ENCODE results near the gene PTPRJ. TPM values are rescaled to one million over a fixed set of nuclear protein-coding genes. Genes with fewer than 3 reads are reported as not detected.
A peak's percentile ranks its signal among the peaks of the same experiment; 100 is the strongest.

The PTPRJ gene
- total and polyA plus RNA-seq, 4 donors = 4.1 to 24.7 (median 14.6) TPM

DNA sequence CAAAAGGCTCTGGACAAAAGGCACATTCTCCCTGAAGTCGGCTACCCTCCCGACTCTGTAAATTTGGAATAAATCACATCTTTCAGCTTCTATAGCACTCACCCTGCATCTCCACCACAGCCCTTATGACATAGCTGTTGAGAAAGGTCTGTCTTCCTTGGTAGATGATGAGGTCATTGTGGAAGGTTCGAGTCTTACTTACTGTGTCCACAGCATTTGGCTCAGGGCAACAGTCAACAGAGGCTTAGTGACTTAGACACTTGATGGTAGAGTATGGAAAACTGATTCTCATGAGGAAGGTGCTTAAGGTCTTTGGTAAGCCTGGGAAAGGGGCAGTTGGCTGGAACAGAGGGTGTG is 45.6 kb downstream of the PTPRJ start:
- Histone ChIP-seq H3K9me3 (ENCODE audit: control insufficient read depth in 4 of 4, low read length in 3 of 4) (no peaks in the 10 kb centered on the region), H3K27me3 (ENCODE audit: control insufficient read depth in 4 of 4, insufficient read depth in 4 of 4, low read length in 3 of 4) (no peaks in the 10 kb centered on the region), H3K4me3 (ENCODE audit: low read depth in 1 of 3, low read length in 3 of 3) (no peak overlapping the region), H3K9ac (ENCODE audit: low read depth in 1 of 2, low read length in 2 of 2) (no peak overlapping the region), H3K4me1 (ENCODE audit: control insufficient read depth in 4 of 4, insufficient read depth in 4 of 4, low read length in 3 of 4) (peaks cover 0 to 3% (median 1%) of the 10 kb centered on the region in 4 donors), H3K36me3 (ENCODE audit: control insufficient read depth in 4 of 4, insufficient read depth in 3 of 4, low read depth in 1 of 4, low read length in 3 of 4) (no peaks in the 10 kb centered on the region), H3K27ac (ENCODE audit: low read depth in 1 of 2, low read length in 2 of 2) (no peak overlapping the region)
- WGBS = 95% methylated on average over 3 of the region's 3 CpGs
- DNase-seq (ENCODE audit: low spot score) = no peak
- TF ChIP-seq MAX (IDR thresholded peaks at IDR 0.05) (no peak), HNF4G (IDR thresholded peaks at IDR 0.05) (no peak), ZBTB33 (IDR thresholded peaks at IDR 0.05) (no peak), JUND (IDR thresholded peaks at IDR 0.05) (no peak), YY1 (IDR thresholded peaks at IDR 0.05) (no peak), FOXA2 (IDR thresholded peaks at IDR 0.05) (no peak), FOXA1 (IDR thresholded peaks at IDR 0.05) (no peak), CTCF (IDR thresholded peaks at IDR 0.05; ENCODE audit: low read depth, low read length, missing input control) (no peak), NR2F2 (IDR thresholded peaks at IDR 0.05) (no peak)

DNA sequence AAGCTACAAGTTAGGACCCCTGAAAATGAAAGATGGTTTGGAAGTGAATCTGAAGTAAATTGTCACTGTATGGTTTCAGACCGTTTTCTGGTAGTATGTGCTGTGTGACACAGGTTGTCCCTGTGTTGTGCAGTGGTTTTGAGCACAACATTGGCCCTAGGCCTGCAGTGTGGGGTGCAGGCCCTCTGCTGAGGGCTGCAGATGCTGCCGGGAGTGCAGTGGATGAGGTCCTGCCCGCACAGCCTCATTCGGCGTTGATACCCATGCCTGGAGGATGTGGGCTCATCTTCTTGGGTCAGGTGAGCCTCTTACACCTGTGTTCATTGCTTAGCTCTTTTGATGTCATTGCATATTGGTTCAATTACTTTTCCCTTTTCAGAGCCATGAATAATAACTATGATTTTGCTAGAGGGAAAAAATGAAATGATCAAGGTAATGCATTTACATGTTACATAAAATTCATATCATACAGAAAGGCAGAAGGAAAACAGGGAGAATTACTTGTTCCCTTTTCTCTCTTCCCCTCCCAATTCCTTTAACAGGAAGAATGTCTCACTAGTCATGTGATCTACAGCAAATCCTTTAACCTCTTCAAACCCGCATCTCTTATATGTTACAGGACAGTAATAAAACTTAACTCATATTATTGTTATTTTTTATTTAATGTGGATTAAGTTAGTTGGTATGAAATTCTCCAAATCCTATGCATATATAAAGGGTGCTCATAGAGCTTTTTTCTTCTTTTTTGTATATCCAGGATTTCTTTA is 48.7 kb downstream of the PTPRJ start:
- no peak overlapping the region for H3K9ac ChIP-seq (ENCODE audit: low read depth in 1 of 2, low read length in 2 of 2)
- H3K4me1 ChIP-seq (ENCODE audit: control insufficient read depth in 4 of 4, insufficient read depth in 4 of 4, low read length in 3 of 4) = peaks cover 0 to 13% (median 8%) of the 10 kb centered on the region in 4 donors
- no peak for DNase-seq (ENCODE audit: low spot score)
- 74% methylated on average over 6 of the region's 6 CpGs for WGBS
- no peaks in the 10 kb centered on the region for H3K9me3 ChIP-seq (ENCODE audit: control insufficient read depth in 4 of 4, low read length in 3 of 4)
- no peaks in the 10 kb centered on the region for H3K27me3 ChIP-seq (ENCODE audit: control insufficient read depth in 4 of 4, insufficient read depth in 4 of 4, low read length in 3 of 4)
- H3K36me3 ChIP-seq (ENCODE audit: control insufficient read depth in 4 of 4, insufficient read depth in 3 of 4, low read depth in 1 of 4, low read length in 3 of 4) = no peaks in the 10 kb centered on the region
- H3K4me3 ChIP-seq (ENCODE audit: low read depth in 1 of 3, low read length in 3 of 3) = no peak overlapping the region
- TF ChIP-seq SP1 (IDR thresholded peaks at IDR 0.05) = no peak
- TF ChIP-seq JUND (IDR thresholded peaks at IDR 0.05) = no peak
- TF ChIP-seq RAD21 (IDR thresholded peaks at IDR 0.05) = no peak
- TF ChIP-seq, protein P1, sequence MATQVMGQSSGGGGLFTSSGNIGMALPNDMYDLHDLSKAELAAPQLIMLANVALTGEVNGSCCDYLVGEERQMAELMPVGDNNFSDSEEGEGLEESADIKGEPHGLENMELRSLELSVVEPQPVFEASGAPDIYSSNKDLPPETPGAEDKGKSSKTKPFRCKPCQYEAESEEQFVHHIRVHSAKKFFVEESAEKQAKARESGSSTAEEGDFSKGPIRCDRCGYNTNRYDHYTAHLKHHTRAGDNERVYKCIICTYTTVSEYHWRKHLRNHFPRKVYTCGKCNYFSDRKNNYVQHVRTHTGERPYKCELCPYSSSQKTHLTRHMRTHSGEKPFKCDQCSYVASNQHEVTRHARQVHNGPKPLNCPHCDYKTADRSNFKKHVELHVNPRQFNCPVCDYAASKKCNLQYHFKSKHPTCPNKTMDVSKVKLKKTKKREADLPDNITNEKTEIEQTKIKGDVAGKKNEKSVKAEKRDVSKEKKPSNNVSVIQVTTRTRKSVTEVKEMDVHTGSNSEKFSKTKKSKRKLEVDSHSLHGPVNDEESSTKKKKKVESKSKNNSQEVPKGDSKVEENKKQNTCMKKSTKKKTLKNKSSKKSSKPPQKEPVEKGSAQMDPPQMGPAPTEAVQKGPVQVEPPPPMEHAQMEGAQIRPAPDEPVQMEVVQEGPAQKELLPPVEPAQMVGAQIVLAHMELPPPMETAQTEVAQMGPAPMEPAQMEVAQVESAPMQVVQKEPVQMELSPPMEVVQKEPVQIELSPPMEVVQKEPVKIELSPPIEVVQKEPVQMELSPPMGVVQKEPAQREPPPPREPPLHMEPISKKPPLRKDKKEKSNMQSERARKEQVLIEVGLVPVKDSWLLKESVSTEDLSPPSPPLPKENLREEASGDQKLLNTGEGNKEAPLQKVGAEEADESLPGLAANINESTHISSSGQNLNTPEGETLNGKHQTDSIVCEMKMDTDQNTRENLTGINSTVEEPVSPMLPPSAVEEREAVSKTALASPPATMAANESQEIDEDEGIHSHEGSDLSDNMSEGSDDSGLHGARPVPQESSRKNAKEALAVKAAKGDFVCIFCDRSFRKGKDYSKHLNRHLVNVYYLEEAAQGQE (IDR thresholded peaks at IDR 0.05) = no peak
- no peak for TF ChIP-seq FOXA1 (IDR thresholded peaks at IDR 0.05)
- no peak for TF ChIP-seq FOXA2 (IDR thresholded peaks at IDR 0.05)
- peak overlapping the region; percentile 42 to 47 for H3K27ac ChIP-seq (ENCODE audit: low read depth in 1 of 2, low read length in 2 of 2)

Data from liver (tissue), 9 donors.